Measurements from ENCODE around the gene RPAIN. TPM values are rescaled to one million over a fixed set of nuclear protein-coding genes. Genes with fewer than 3 reads are reported as not detected.

Gene RPAIN
- total and polyA plus RNA-seq, 2 of the 13 experiments (the other 11 are each of a cell fraction or from before 2014, with no cell fraction given) = 42.1 to 58.5 TPM

DNA sequence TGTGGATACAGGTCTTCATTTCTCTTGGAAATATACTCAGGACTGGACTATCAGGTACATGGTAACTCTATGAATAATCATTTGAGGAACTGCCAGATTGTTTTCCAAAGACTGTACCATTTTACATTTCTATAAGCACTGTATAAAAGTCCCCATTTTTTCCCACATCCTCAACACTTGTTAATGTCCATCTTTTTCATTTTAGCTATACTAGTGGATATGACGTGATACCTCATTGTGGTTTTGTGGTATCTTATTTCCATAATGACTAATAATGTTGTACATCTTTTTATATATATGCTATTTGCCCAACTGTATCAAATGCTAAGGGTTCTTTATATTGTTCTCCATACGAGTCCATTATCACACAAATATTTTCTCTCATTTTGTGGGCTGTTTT, 23.4 kb upstream of the RPAIN start:
- Histone ChIP-seq H3K4me1 (ENCODE audit: insufficient read depth, low read length) (no peaks in the 10 kb centered on the region), H4K20me1 (ENCODE audit: insufficient read depth, low read length) (no peaks in the 10 kb centered on the region), H3K36me3 (replicated peaks in 1 of 2; ENCODE audit: control insufficient read depth in 1 of 2, insufficient read depth in 2 of 2, low read length in 2 of 2) (peaks cover 19 to 62% of the 10 kb centered on the region in 2 experiments), H3K4me3 (replicated peaks in 1 of 3; ENCODE audit: insufficient read depth in 1 of 3, low read depth in 2 of 3, low read length in 3 of 3) (no peak overlapping the region), H3K9me3 (ENCODE audit: low read length) (no peaks in the 10 kb centered on the region), H3K27me3 (ENCODE audit: control insufficient read depth in 1 of 2, insufficient read depth in 2 of 2, low read length in 2 of 2) (no peaks in the 10 kb centered on the region), H3K4me2 (ENCODE audit: low read depth, low read length) (no peak overlapping the region), H2AFZ (ENCODE audit: low read length) (no peak overlapping the region), H3K79me2 (ENCODE audit: insufficient read depth, low read length) (no peaks in the 10 kb centered on the region), H3K27ac (ENCODE audit: extremely low read length, insufficient read depth, low read length) (no peak overlapping the region), H3K9ac (ENCODE audit: insufficient read depth, low read depth, low read length) (no peak overlapping the region)
- ATAC-seq (no peak), FAIRE-seq (no peak), DNase-seq (ENCODE audit: low spot score) (no peak)
- in situ Hi-C loops (cut with HindIII; ENCODE audit: extremely low pct_ligation_motif_present, low pct_unique_long_range_greater_than_20kb) (no loop called here), intact Hi-C loops (cut with micrococcal nuclease; ENCODE audit: unreplicated experiment) (no loop called here)
- BruUV-seq (replicated peaks) = no TSS peak
- CTCF ChIA-PET (ENCODE audit: low intra/inter-chr PET ratio, low total read pairs) = no interaction called here
- over 99% methylated on average over 2 of the region's 2 CpGs for WGBS (ENCODE audit: low lambda C conversion rate)
- POLR2A ChIA-PET = no interaction called here
- TF ChIP-seq NCOR1 (IDR thresholded peaks at IDR 0.05; ENCODE audit: borderline replicate concordance, low read length) = no peak
- no peak for TF ChIP-seq U2AF2 (IDR thresholded peaks at IDR 0.05; ENCODE audit: low read depth, low read length)
- TF ChIP-seq, protein P1, sequence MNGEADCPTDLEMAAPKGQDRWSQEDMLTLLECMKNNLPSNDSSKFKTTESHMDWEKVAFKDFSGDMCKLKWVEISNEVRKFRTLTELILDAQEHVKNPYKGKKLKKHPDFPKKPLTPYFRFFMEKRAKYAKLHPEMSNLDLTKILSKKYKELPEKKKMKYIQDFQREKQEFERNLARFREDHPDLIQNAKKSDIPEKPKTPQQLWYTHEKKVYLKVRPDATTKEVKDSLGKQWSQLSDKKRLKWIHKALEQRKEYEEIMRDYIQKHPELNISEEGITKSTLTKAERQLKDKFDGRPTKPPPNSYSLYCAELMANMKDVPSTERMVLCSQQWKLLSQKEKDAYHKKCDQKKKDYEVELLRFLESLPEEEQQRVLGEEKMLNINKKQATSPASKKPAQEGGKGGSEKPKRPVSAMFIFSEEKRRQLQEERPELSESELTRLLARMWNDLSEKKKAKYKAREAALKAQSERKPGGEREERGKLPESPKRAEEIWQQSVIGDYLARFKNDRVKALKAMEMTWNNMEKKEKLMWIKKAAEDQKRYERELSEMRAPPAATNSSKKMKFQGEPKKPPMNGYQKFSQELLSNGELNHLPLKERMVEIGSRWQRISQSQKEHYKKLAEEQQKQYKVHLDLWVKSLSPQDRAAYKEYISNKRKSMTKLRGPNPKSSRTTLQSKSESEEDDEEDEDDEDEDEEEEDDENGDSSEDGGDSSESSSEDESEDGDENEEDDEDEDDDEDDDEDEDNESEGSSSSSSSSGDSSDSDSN (CRISPR knock-in tag; IDR thresholded peaks at IDR 0.05) = no peak
- no peak for TF ChIP-seq ZNF3 (CRISPR knock-in tag; IDR thresholded peaks at IDR 0.05)

DNA sequence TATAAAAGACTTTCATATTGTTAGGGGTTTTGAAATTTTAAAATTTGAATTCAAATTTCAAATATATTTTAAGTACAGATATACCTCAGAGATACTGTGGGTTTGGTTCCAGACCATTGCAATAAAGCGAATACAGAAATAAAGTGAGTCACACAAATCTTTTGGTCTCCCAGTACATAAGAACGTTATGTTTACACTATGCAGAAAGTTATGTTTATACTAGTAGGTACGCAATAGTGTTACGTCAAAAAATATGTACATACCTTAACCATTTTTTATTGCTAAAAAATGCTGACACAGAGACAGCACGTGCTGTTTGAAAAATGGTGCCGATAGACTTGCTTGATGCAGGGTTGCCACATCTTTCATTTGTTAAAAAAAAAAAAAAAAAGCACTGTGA, 20.2 kb upstream of the RPAIN start:
- POLR2A ChIA-PET = interaction anchor here (0.7 kb wide), 1 partner anchor 34 kb away, joined by 4 read pairs; no protein-coding TSS in a partner anchor
- FAIRE-seq (no peak), DNase-seq (ENCODE audit: low spot score) (no peak), ATAC-seq (no peak)
- peaks cover 3% of the 10 kb centered on the region for H3K4me1 ChIP-seq (ENCODE audit: insufficient read depth, low read length)
- CTCF ChIA-PET (ENCODE audit: low intra/inter-chr PET ratio, low total read pairs) = no interaction called here
- H3K4me2 ChIP-seq (ENCODE audit: low read depth, low read length) = no peak overlapping the region
- peaks cover 18 to 63% of the 10 kb centered on the region in 2 experiments for H3K36me3 ChIP-seq (replicated peaks in 1 of 2; ENCODE audit: control insufficient read depth in 1 of 2, insufficient read depth in 2 of 2, low read length in 2 of 2)
- H3K4me3 ChIP-seq (replicated peaks in 1 of 3; ENCODE audit: insufficient read depth in 1 of 3, low read depth in 2 of 3, low read length in 3 of 3) = no peak overlapping the region
- H3K27me3 ChIP-seq (ENCODE audit: control insufficient read depth in 1 of 2, insufficient read depth in 2 of 2, low read length in 2 of 2) = no peaks in the 10 kb centered on the region
- H2AFZ ChIP-seq (ENCODE audit: low read length) = no peak overlapping the region
- no peak overlapping the region for H3K9ac ChIP-seq (ENCODE audit: insufficient read depth, low read depth, low read length)
- no peaks in the 10 kb centered on the region for H4K20me1 ChIP-seq (ENCODE audit: insufficient read depth, low read length)
- 95% methylated on average over 6 of the region's 6 CpGs for WGBS (ENCODE audit: low lambda C conversion rate)
- no peaks in the 10 kb centered on the region for H3K9me3 ChIP-seq (ENCODE audit: low read length)
- no TSS peak for BruUV-seq (replicated peaks)
- H3K79me2 ChIP-seq (ENCODE audit: insufficient read depth, low read length) = peaks cover 2% of the 10 kb centered on the region
- no peak for TF ChIP-seq ZFP36L2 (CRISPR knock-in tag; IDR thresholded peaks at IDR 0.05)
- no peak for TF ChIP-seq NKX3-1 (CRISPR knock-in tag; IDR thresholded peaks at IDR 0.05)
- peak; percentile 22; the same call in 1 of the 2 replicates for TF ChIP-seq MAFF (IDR thresholded peaks at IDR 0.05; ENCODE audit: low read depth, low read length)
- TF ChIP-seq MAFK (conservative IDR thresholded peaks at IDR 0.05 in 1 of 2, IDR thresholded peaks at IDR 0.05 in 1 of 2; ENCODE audit: low read length in 2 of 2) = peak in 1 of 2 experiments; percentile 30; a peak in 2 of 4 replicates
- in situ Hi-C loops (cut with HindIII; ENCODE audit: extremely low pct_ligation_motif_present, low pct_unique_long_range_greater_than_20kb) = no loop called here
- intact Hi-C loops (cut with micrococcal nuclease; ENCODE audit: unreplicated experiment) = no loop called here
- H3K27ac ChIP-seq (ENCODE audit: extremely low read length, insufficient read depth, low read length) = no peak overlapping the region
